Measurements from ENCODE around the gene RAB6B.

Gene RAB6B

GRCh38 chr3:133881492-133881891 lies 14.2 kb downstream of the RAB6B start:
- no peak for DNase-seq (ENCODE audit: low read depth)

- DNase-seq (ENCODE audit: low read depth): no peak
These were observed 14.7 kb downstream of the RAB6B start for GRCh38 chr3:133880886-133881455.

GRCh38 chr3:133880287-133880686 lies 15.4 kb downstream of the RAB6B start:
- DNase-seq (ENCODE audit: low read depth): no peak

- DNase-seq (ENCODE audit: low read depth): no peak
These were observed 17.2 kb downstream of the RAB6B start for GRCh38 chr3:133878518-133878917.

GRCh38 chr3:133877221-133877620 lies 18.5 kb downstream of the RAB6B start:
- no peak for DNase-seq (ENCODE audit: low read depth)

- no peak for DNase-seq (ENCODE audit: low read depth)
These were observed 20.8 kb downstream of the RAB6B start for GRCh38 chr3:133874761-133875438.

GRCh38 chr3:133874344-133874743 lies 21.3 kb downstream of the RAB6B start:
- peak; percentile 32 for DNase-seq (ENCODE audit: low read depth)

- DNase-seq (ENCODE audit: low read depth): no peak
These were observed 22.9 kb downstream of the RAB6B start for GRCh38 chr3:133872781-133873180.

GRCh38 chr3:133872161-133872560 lies 23.5 kb downstream of the RAB6B start:
- DNase-seq (ENCODE audit: low read depth): no peak

- no peak for DNase-seq (ENCODE audit: low read depth)
These were observed 24.2 kb downstream of the RAB6B start for GRCh38 chr3:133871368-133872090.

- DNase-seq (ENCODE audit: low read depth): no peak
These were observed 24.9 kb downstream of the RAB6B start for GRCh38 chr3:133870822-133871221.

- DNase-seq (ENCODE audit: low read depth): no peak
These were observed 26.1 kb downstream of the RAB6B start for GRCh38 chr3:133869586-133869985.

- DNase-seq (ENCODE audit: low read depth): no peak
These were observed 26.8 kb downstream of the RAB6B start for GRCh38 chr3:133868758-133869475.

GRCh38 chr3:133868186-133868585 lies 27.5 kb downstream of the RAB6B start:
- DNase-seq (ENCODE audit: low read depth): no peak

- no peak for DNase-seq (ENCODE audit: low read depth)
These were observed 29.5 kb downstream of the RAB6B start for GRCh38 chr3:133866141-133866540.

GRCh38 chr3:133865136-133865855 lies 30.4 kb downstream of the RAB6B start:
- DNase-seq (ENCODE audit: low read depth): no peak

GRCh38 chr3:133864616-133865015 lies 31.1 kb downstream of the RAB6B start:
- DNase-seq (ENCODE audit: low read depth): no peak

GRCh38 chr3:133863911-133864310 lies 31.8 kb downstream of the RAB6B start:
- no peak for DNase-seq (ENCODE audit: low read depth)

GRCh38 chr3:133862161-133862560 lies 33.5 kb downstream of the RAB6B start:
- DNase-seq (ENCODE audit: low read depth): no peak

- no peak for DNase-seq (ENCODE audit: low read depth)
These were observed 35.2 kb downstream of the RAB6B start for GRCh38 chr3:133860519-133860918.

GRCh38 chr3:133859381-133860234 lies 36.1 kb downstream of the RAB6B start:
- no peak for DNase-seq (ENCODE audit: low read depth)

Data from ELR (cell line).